GM23248 (cell line): ENCODE measurements around the gene RIBC2. TPM values are rescaled to one million over a fixed set of nuclear protein-coding genes. Genes with fewer than 3 reads are reported as not detected.

ENCODE experiments used
- DNase-seq: peaks from one replicate; pipeline ENCODE4 v3.0.0-alpha.2; 2015
- H2AFZ ChIP-seq: fragments of 200-600 bp; sonication (generic); 2 replicates; pipeline ENCODE4 v1.6.1; 2016; ENCODE audit warnings: antibody characterized with exemption
- H3F3A ChIP-seq: fragments of 200-600 bp; sonication (generic); 2 replicates; pipeline ENCODE4 v1.6.1; 2016; ENCODE audit warnings: mild to moderate bottlenecking, antibody characterized with exemption, mixed run types; ENCODE audit not compliant: insufficient read depth
- H3K27ac ChIP-seq: fragments of 200-600 bp; sonication (generic); 2 replicates; pipeline ENCODE4 v1.5.1; 2016; ENCODE audit warnings: mild to moderate bottlenecking
- H3K27me3 ChIP-seq: fragments of 200-600 bp; sonication (generic); replicated peaks from 2 replicates; pipeline ENCODE4 v1.6.1; 2016; ENCODE audit warnings: mild to moderate bottlenecking; ENCODE audit not compliant: insufficient read depth
- H3K36me3 ChIP-seq: fragments of 200-600 bp; sonication (generic); 2 replicates; pipeline ENCODE4 v1.6.1; 2016; ENCODE audit warnings: low read depth, mild to moderate bottlenecking
- H3K4me1 ChIP-seq: fragments of 200-600 bp; sonication (generic); 2 replicates; pipeline ENCODE4 v1.6.1; 2016; ENCODE audit warnings: mild to moderate bottlenecking; ENCODE audit not compliant: insufficient read depth
- H3K4me2 ChIP-seq: fragments of 200-600 bp; sonication (generic); one replicate; pipeline ENCODE4 v1.6.1; 2016; ENCODE audit warnings: mild to moderate bottlenecking; ENCODE audit not compliant: unreplicated experiment
- H3K4me3 ChIP-seq: fragments of 200-600 bp; sonication (generic); 2 replicates; pipeline ENCODE4 v1.5.1; 2016; ENCODE audit warnings: mild to moderate bottlenecking
- H3K79me2 ChIP-seq: fragments of 200-600 bp; sonication (generic); 2 replicates; pipeline ENCODE4 v1.6.1; 2016; ENCODE audit warnings: mild to moderate bottlenecking; ENCODE audit not compliant: insufficient read depth
- H3K9ac ChIP-seq: fragments of 200-600 bp; sonication (generic); 2 replicates; pipeline ENCODE4 v1.6.1; 2016; ENCODE audit warnings: mild to moderate bottlenecking
- H3K9me2 ChIP-seq: fragments of 200-600 bp; sonication (generic); 2 replicates; pipeline ENCODE4 v1.6.1; 2016; ENCODE audit warnings: mixed run types, mild to moderate bottlenecking, moderate library complexity; ENCODE audit not compliant: insufficient read depth
- H3K9me3 ChIP-seq: fragments of 200-600 bp; sonication (generic); one replicate; pipeline ENCODE4 v1.6.1; 2017; ENCODE audit warnings: low read depth
- H4K20me1 ChIP-seq: fragments of 200-600 bp; sonication (generic); 2 replicates; pipeline ENCODE4 v1.6.0; 2016; ENCODE audit not compliant: insufficient read depth
- EZH2 ChIP-seq: fragments of 200-600 bp; sonication (generic); IDR thresholded peaks from 2 replicates; pipeline ENCODE4 v1.6.1; 2018; ENCODE audit warnings: antibody characterized with exemption, mild to moderate bottlenecking; ENCODE audit not compliant: insufficient read depth, poor library complexity, severe bottlenecking
- EZH2phosphoT487 ChIP-seq: fragments of 200-600 bp; sonication (generic); IDR thresholded peaks from 2 replicates; pipeline ENCODE4 v1.6.1; 2018; ENCODE audit warnings: antibody characterized with exemption, moderate library complexity, mild to moderate bottlenecking, low read depth; ENCODE audit not compliant: insufficient read depth
- WGBS, 2 experiments: methylation state at CpG; one replicate each; pipeline ENCODE4 v1.1.6; 2015 to 2017; ENCODE audit warnings: low lambda C conversion rate in 2 of 2, low coverage in 1 of 2; ENCODE audit errors: missing lambda C conversion rate in 2 of 2; 5-methylcytosine and 5-hydroxymethylcytosine counted together
- in situ Hi-C: fragments of 300-500 bp; cut with MboI; formaldehyde crosslinking; loops from 2 replicates; pipeline ENCODE4 v1.15.0; 2020
- polyA plus RNA-seq: library from polyadenylated mRNA; unstranded; fragments of >200 nt; fragmentation: Nextera tagmentation; extraction: Ambion mirVana; gene quantifications from 2 replicates; pipeline ENCODE4 v1.2.1, GENCODE V29; 2016
- total RNA-seq: library from RNA; depleted of rRNA; stranded (reverse); fragments of >200 nt; shearing (Covaris generic); gene quantifications from 2 replicates; pipeline ENCODE4 v1.2.3, GENCODE V29; 2014

RIBC2 gene
- total and polyA plus RNA-seq, 2 experiments from 2014 or later, result 0.32 to 1.3 TPM

GRCh38 chr22:45421349-45422055, 8.0 kb downstream of the RIBC2 start:
- H3K9me2 ChIP-seq, result no peaks in the 10 kb centered on the region
- no peaks in the 10 kb centered on the region for H3K36me3 ChIP-seq
- H3K9ac ChIP-seq, result no peak overlapping the region
- in situ Hi-C loops, result loop anchor here (10.0 kb wide), 1 partner anchor 137 kb away; the partner anchor contains the start of gene UPK3A
- H3K4me1 ChIP-seq, result no peaks in the 10 kb centered on the region
- H3K4me2 ChIP-seq, result no peak overlapping the region
- no peaks in the 10 kb centered on the region for H3K27me3 ChIP-seq
- no peak overlapping the region for H3K4me3 ChIP-seq
- no peaks in the 10 kb centered on the region for H3F3A ChIP-seq
- no peaks in the 10 kb centered on the region for H4K20me1 ChIP-seq
- WGBS, 2 experiments, result 96 to 100% methylated on average over 2 of the region's 2 CpGs
- H3K79me2 ChIP-seq, result no peaks in the 10 kb centered on the region
- no peaks in the 10 kb centered on the region for H3K9me3 ChIP-seq
- TF ChIP-seq EZH2phosphoT487 (no peak), EZH2 (no peak)
- no peak overlapping the region for H3K27ac ChIP-seq
- H2AFZ ChIP-seq, result no peak overlapping the region
- DNase-seq, result no peak

GRCh38 chr22:45422237-45422983, 8.9 kb downstream of the RIBC2 start:
- no peak overlapping the region for H3K4me3 ChIP-seq
- no peaks in the 10 kb centered on the region for H3K79me2 ChIP-seq
- H3K27ac ChIP-seq, result no peak overlapping the region
- no peak overlapping the region for H3K4me2 ChIP-seq
- no peaks in the 10 kb centered on the region for H3K27me3 ChIP-seq
- H3K4me1 ChIP-seq, result no peaks in the 10 kb centered on the region
- no peaks in the 10 kb centered on the region for H3F3A ChIP-seq
- H3K9me3 ChIP-seq, result no peaks in the 10 kb centered on the region
- TF ChIP-seq EZH2 (no peak), EZH2phosphoT487 (no peak)
- in situ Hi-C loops, result loop anchor here (10.0 kb wide), 1 partner anchor 138 kb away; the partner anchor contains the start of gene UPK3A
- no peak overlapping the region for H3K9ac ChIP-seq
- H3K36me3 ChIP-seq, result no peaks in the 10 kb centered on the region
- H3K9me2 ChIP-seq, result no peaks in the 10 kb centered on the region
- no peak for DNase-seq
- H4K20me1 ChIP-seq, result no peaks in the 10 kb centered on the region
- H2AFZ ChIP-seq, result no peak overlapping the region
- WGBS, 2 experiments, result 96 to 97% methylated on average over 14 of the region's 14 CpGs

GRCh38 chr22:45423524-45423923, 10.0 kb downstream of the RIBC2 start:
- no peak overlapping the region for H3K4me3 ChIP-seq
- no peaks in the 10 kb centered on the region for H3K9me2 ChIP-seq
- DNase-seq, result no peak
- no peak overlapping the region for H3K9ac ChIP-seq
- H3K27ac ChIP-seq, result no peak overlapping the region
- no peaks in the 10 kb centered on the region for H3K36me3 ChIP-seq
- H3K27me3 ChIP-seq, result no peaks in the 10 kb centered on the region
- no peaks in the 10 kb centered on the region for H3F3A ChIP-seq
- no peak overlapping the region for H2AFZ ChIP-seq
- H3K4me2 ChIP-seq, result no peak overlapping the region
- H3K4me1 ChIP-seq, result no peaks in the 10 kb centered on the region
- in situ Hi-C loops, result loop anchor here (10.0 kb wide), 1 partner anchor 139 kb away; the partner anchor contains the start of gene UPK3A
- no peaks in the 10 kb centered on the region for H3K79me2 ChIP-seq
- no peak for TF ChIP-seq EZH2phosphoT487
- TF ChIP-seq EZH2, result no peak
- H4K20me1 ChIP-seq, result no peaks in the 10 kb centered on the region
- WGBS, 2 experiments, result 96 to 100% methylated on average over 4 of the region's 4 CpGs
- H3K9me3 ChIP-seq, result no peaks in the 10 kb centered on the region

GRCh38 chr22:45424241-45424731, 10.8 kb downstream of the RIBC2 start:
- 87 to 88% methylated on average over 13 to 14 of the region's 14 CpGs for WGBS, 2 experiments
- Histone ChIP-seq H3K27ac (no peak overlapping the region), H4K20me1 (no peaks in the 10 kb centered on the region), H2AFZ (no peak overlapping the region), H3K4me3 (no peak overlapping the region), H3K4me1 (no peaks in the 10 kb centered on the region), H3K9ac (no peak overlapping the region), H3K9me3 (no peaks in the 10 kb centered on the region), H3K79me2 (no peaks in the 10 kb centered on the region), H3F3A (no peaks in the 10 kb centered on the region), H3K4me2 (no peak overlapping the region), H3K27me3 (no peaks in the 10 kb centered on the region), H3K36me3 (no peaks in the 10 kb centered on the region), H3K9me2 (no peaks in the 10 kb centered on the region)
- in situ Hi-C loops, result loop anchor here (10.0 kb wide), 1 partner anchor 139 kb away; the partner anchor contains the start of gene UPK3A
- TF ChIP-seq EZH2 (no peak), EZH2phosphoT487 (no peak)
- DNase-seq, result no peak
